AG09319 (cell line): ENCODE measurements around the gene S100A13.
A peak's percentile ranks its signal among the peaks of the same experiment; 100 is the strongest.
"Not testable (repeated sequence)": the region's sequence is repeated elsewhere in the genome, so short reads cannot be mapped to it uniquely, and the experiment has no call there.

Experiments
- DNase-seq: peaks from one replicate; pipeline ENCODE4 v3.0.0-alpha.2; 2010; ENCODE audit warnings: low read depth; ENCODE audit errors: extremely low read depth
- CTCF ChIP-seq: IDR thresholded peaks from 2 replicates; pipeline ENCODE4 v1.5.1; 2011; ENCODE audit warnings: low read depth, mild to moderate bottlenecking, inconsistent platforms, low read length, moderate library complexity

S100A13 gene

DNA sequence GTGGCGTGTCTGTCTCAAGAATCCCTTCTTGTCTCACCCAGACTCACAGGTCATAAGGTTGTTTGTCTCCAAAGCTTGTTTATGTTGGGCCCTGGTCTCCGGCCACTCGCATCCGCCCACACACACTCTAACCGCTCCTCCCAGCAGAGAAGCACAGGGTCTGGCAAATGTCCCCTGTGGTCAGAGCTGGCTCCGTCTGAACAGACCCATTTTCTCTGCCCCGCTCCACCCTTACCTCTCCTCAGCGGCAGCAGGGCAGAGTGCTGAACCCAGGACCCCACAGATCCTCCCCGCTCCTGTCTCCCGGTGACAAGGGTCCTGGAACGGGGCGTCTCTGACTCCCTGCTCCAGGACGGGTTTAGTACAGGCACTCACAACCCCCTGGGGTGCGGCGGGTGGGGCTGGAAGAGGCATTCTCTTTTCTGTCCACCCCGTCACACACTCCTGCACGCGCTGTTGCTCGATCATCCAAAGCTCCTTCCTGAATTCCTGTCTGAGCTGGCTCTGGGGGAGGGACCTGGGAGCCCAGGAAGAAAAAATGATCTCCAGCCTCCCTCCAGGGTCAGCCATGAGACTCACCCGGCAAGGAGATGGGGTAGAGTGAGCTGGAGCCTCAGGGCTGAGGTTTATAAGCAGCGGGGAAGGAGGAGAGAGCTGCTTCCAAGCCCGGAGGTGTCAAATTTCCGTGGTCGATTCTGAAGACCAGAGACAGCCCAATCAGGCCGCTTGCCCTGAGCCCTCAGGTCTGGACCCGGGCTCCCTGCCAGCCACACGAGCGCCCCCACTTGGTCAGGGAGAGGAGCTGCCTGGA, at the start of gene S100A13:
Gene S100A13 (minus strand): TSS at position 602 of the 811 bp plus-strand sequence. CDS start 1,033 bp downstream, outside the sequence.
- peak; percentile 86 for DNase-seq

DNA sequence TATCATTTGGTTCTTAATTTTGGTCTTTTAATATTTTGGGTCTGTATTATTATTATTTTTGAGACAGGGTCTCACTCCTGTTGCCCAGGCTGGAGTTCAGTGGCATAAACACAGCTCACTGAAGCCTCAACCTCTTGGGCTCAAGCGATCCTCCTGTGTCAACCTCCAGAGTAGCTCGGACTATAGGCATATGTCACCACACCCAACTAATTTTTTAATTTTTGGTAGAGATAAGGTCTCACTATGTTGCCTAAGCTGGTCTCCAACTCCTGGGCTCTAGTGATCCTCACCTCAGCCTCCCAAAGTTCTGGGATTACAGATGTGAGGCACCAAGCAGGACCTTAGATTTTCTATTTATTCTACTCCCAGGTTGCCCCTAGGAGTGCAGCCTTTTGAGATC, 46.2 kb upstream of the S100A13 start:
- TF ChIP-seq CTCF, result no peak
- DNase-seq, result no peak

More for the DNA sequence above, at the start of gene S100A13:
- TF ChIP-seq CTCF, result peak; percentile 73

DNA sequence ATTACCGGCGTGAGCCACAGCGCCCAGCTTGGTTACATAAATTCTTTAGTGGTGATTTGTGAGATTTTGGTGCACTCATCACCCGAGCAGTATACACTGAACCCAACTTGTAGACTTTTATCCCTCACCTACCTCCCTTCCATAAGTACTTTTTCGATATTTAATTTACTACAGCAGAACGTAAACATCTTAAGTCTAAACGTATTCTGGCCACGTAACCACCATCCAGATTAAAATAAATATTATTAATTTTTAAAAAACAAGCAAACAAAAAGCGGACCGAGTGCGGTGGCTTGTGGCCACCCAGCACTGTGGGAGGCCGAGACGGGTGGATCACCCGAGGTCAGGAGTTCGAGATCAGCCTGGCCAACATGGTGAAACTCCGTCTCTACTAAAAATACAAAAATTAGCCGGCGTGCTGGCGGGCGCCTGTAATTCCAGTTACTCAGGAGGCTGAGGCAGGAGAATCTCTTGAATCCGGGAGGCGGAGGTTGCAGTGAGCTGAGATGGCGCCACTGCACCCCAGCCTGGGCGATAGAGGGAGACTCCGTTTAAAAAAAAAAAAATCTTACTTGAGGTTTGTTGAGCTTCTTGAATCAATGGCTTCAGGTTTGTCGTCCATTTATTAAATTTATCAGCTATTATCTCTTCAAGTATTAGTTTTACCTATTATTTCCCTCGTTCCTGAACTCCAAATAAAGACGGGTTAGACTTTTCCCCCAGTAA, 44.5 kb upstream of the S100A13 start:
- not testable (repeated sequence) for DNase-seq

DNA sequence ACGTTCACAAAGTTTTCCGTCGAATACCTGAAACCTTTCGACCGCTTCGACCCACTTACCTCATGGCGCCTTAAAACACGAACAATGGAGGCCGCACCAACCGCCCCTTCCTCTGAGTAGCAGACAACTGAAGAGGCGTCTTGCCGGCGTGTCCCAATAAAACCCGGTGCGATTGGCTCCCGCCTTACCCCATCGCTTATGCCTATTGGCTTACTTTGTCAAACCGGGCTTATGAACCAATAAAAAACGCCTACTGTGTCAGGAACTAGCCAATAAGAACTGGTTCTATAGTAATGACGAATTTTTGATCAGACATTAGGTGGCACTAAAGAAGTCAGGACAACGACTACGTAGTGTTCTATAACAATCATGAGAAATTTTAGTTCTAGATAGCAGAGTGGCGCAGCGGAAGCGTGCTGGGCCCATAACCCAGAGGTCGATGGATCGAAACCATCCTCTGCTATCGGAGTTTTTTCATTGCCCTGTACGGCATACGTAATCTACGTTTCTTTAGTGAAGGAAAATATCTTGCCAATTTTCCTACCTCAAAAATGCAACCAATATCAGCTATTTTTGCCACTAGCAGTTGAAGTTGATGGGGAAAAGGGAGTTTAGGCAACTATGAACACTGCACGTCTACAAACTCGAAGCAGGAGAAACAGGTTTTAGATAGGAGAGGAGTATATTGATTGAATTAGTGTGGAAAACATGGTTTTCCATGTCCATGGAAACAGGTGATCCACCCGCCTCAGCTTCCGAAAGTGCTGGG, 43.7 kb upstream of the S100A13 start, which contains the start of gene ILF2:
Gene ILF2 (minus strand): TSS at position 135 of the 769 bp plus-strand sequence. CDS start 71 bp downstream, at position 64.
- DNase-seq, result peak; percentile 100

GRCh38 chr1:153670257-153670858, 43.1 kb upstream of the S100A13 start:
- no peak for TF ChIP-seq CTCF
- DNase-seq, result no peak

More for the DNA sequence above, 43.7 kb upstream of the S100A13 start, which contains the start of gene ILF2:
- TF ChIP-seq CTCF, result peak; percentile 23

- DNase-seq, result no peak
- no peak for TF ChIP-seq CTCF
Measured at GRCh38 chr1:153669606-153670005, 42.3 kb upstream of the S100A13 start.

DNA sequence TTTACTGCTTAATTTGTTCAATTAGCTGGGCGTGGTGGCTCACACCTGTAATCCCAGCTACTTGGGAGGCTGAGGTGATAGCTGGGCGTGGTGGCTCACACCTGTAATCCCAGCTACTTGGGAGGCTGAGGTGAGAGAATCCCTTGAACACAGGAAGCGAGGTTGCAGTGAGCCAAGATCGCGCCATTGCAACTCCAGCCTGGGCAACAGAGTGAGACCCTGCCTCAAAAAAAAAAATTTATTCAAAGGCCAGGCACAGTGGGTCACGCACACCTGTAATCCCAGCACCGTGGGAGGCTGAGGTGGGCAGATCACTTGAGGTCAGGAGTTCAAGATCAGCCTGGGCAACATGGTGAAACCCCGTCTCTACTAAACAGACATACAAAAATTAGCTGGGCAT, 41.4 kb upstream of the S100A13 start:
- DNase-seq, result not testable (repeated sequence)
